ENCODE measurements around the gene OVCA2. TPM values are rescaled to one million over a fixed set of nuclear protein-coding genes. Genes with fewer than 3 reads are reported as not detected.

Gene OVCA2
- polyA plus RNA-seq, 1 of the 3 experiments (the other 2 are of a cell fraction), result 59.2 TPM

DNA sequence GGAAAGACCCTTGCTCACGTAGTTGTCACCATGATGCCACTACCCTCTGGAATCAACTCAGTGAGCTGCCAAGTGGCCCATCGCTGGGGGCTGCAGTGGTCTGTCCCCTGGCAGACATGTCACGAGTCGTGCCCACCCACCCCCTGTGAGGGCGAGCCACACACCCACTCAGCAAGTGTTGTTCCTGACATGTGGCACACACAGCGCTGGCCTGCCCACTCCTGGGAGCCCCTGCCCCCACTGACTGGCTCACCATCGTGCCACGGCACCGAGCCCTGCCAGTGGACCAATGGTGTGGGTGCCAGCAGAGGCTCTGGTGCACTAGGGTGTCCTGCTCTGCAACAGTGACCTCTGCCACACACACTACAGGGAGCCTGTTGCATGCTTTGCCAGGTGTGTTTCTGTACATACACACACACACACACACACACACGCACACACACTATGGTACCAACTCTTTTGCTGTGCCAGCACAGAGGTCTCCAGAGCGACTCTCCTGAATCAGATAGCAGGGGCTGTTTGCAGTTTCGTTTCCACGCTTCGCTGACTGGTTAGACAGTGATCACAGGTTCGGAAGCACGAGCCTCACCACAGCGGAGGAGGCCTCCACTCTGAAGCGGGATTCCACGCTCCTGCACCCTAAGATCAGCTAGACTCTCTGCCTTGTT is 24.4 kb upstream of the OVCA2 start (continued):
- TF ChIP-seq ZBTB33 (IDR thresholded peaks at IDR 0.05; ENCODE audit: borderline replicate concordance, low read depth) (no peak), NRF1 (IDR thresholded peaks at IDR 0.05; ENCODE audit: low read depth, low read length) (no peak), FOXM1 (IDR thresholded peaks at IDR 0.05; ENCODE audit: low read depth) (no peak)

GRCh38 chr17:2018716-2019510 is 22.9 kb upstream of the OVCA2 start:
- Histone ChIP-seq H3K27me3 (ENCODE audit: insufficient read depth) (peaks cover 31% of the 10 kb centered on the region), H3F3A (replicated peaks; ENCODE audit: insufficient read depth) (no peaks in the 10 kb centered on the region), H3K79me2 (ENCODE audit: insufficient read depth) (no peaks in the 10 kb centered on the region), H3K9me3 (no peaks in the 10 kb centered on the region), H3K36me3 (replicated peaks in 1 of 2; ENCODE audit: control insufficient read depth in 1 of 2, insufficient read depth in 2 of 2, low read length in 1 of 2) (no peaks in the 10 kb centered on the region), H4K20me1 (ENCODE audit: insufficient read depth) (no peaks in the 10 kb centered on the region), H3K4me2 (no peak overlapping the region), H3K9ac (no peak overlapping the region), H3K9me2 (no peaks in the 10 kb centered on the region), H3K27ac (ENCODE audit: low read depth in 2 of 2, low read length in 1 of 2) (no peak overlapping the region), H3K4me3 (ENCODE audit: low read depth in 2 of 2, low read length in 1 of 2) (no peak overlapping the region), H2AFZ (ENCODE audit: low read depth) (no peak overlapping the region), H3K4me1 (ENCODE audit: control insufficient read depth in 1 of 2, insufficient read depth in 2 of 2, low read depth in 1 of 2, low read length in 1 of 2) (no peaks in the 10 kb centered on the region; a peak in 1 of 4 replicates)
- 58% methylated on average over 19 of the region's 24 CpGs for WGBS (ENCODE audit: low lambda C conversion rate)
- POLR2A ChIA-PET, result no interaction called here
- CTCF ChIA-PET, result interaction anchor here (0.6 to 3.1 kb wide), 6 partner anchors 9 to 230 kb away, joined by 3 to 16 read pairs (median 4); no protein-coding TSS in a partner anchor
- DNase-seq, result no peak
- TF ChIP-seq GABPA (IDR thresholded peaks at IDR 0.05; ENCODE audit: low read depth) (no peak), EZH2phosphoT487 (IDR thresholded peaks at IDR 0.05; ENCODE audit: borderline replicate concordance, low read depth) (no peak), TAF1 (IDR thresholded peaks at IDR 0.05; ENCODE audit: borderline replicate concordance, low read depth, low read length) (no peak), POLR2AphosphoS5 (IDR thresholded peaks at IDR 0.05; ENCODE audit: low read depth, low read length) (no peak), SIN3A (IDR thresholded peaks at IDR 0.05; ENCODE audit: borderline replicate concordance, low read depth, low read length) (no peak), MEF2A (IDR thresholded peaks at IDR 0.05; ENCODE audit: borderline replicate concordance, low read depth) (no peak), RXRA (IDR thresholded peaks at IDR 0.05; ENCODE audit: borderline replicate concordance, low read depth) (no peak), TCF12 (IDR thresholded peaks at IDR 0.05) (no peak), FOXM1 (IDR thresholded peaks at IDR 0.05; ENCODE audit: low read depth) (no peak), ZBTB33 (IDR thresholded peaks at IDR 0.05; ENCODE audit: borderline replicate concordance, low read depth) (no peak), USF2 (IDR thresholded peaks at IDR 0.05; ENCODE audit: borderline replicate concordance, low read depth, low read length) (no peak), PBX3 (IDR thresholded peaks at IDR 0.05) (no peak), ELF1 (IDR thresholded peaks at IDR 0.05) (no peak)
- TF ChIP-seq, protein P1, sequence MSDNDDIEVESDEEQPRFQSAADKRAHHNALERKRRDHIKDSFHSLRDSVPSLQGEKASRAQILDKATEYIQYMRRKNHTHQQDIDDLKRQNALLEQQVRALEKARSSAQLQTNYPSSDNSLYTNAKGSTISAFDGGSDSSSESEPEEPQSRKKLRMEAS (IDR thresholded peaks at IDR 0.05; ENCODE audit: low read depth), result no peak
- TF ChIP-seq, protein P2, sequence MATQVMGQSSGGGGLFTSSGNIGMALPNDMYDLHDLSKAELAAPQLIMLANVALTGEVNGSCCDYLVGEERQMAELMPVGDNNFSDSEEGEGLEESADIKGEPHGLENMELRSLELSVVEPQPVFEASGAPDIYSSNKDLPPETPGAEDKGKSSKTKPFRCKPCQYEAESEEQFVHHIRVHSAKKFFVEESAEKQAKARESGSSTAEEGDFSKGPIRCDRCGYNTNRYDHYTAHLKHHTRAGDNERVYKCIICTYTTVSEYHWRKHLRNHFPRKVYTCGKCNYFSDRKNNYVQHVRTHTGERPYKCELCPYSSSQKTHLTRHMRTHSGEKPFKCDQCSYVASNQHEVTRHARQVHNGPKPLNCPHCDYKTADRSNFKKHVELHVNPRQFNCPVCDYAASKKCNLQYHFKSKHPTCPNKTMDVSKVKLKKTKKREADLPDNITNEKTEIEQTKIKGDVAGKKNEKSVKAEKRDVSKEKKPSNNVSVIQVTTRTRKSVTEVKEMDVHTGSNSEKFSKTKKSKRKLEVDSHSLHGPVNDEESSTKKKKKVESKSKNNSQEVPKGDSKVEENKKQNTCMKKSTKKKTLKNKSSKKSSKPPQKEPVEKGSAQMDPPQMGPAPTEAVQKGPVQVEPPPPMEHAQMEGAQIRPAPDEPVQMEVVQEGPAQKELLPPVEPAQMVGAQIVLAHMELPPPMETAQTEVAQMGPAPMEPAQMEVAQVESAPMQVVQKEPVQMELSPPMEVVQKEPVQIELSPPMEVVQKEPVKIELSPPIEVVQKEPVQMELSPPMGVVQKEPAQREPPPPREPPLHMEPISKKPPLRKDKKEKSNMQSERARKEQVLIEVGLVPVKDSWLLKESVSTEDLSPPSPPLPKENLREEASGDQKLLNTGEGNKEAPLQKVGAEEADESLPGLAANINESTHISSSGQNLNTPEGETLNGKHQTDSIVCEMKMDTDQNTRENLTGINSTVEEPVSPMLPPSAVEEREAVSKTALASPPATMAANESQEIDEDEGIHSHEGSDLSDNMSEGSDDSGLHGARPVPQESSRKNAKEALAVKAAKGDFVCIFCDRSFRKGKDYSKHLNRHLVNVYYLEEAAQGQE (IDR thresholded peaks at IDR 0.05; ENCODE audit: low read depth, low read length), result no peak

All from SK-N-SH (cell line).